IPS DF 4.7 (cell line): ENCODE results near the gene FGD6.
"Not testable (repeated sequence)": the region's sequence is repeated elsewhere in the genome, so short reads cannot be mapped to it uniquely, and the experiment has no call there.

Experiments used
- DNase-seq: peaks from one replicate; pipeline ENCODE4 v3.0.0-alpha.2; 2013; ENCODE audit warnings: low spot score; ENCODE audit errors: extremely low read depth

The FGD6 gene

DNA sequence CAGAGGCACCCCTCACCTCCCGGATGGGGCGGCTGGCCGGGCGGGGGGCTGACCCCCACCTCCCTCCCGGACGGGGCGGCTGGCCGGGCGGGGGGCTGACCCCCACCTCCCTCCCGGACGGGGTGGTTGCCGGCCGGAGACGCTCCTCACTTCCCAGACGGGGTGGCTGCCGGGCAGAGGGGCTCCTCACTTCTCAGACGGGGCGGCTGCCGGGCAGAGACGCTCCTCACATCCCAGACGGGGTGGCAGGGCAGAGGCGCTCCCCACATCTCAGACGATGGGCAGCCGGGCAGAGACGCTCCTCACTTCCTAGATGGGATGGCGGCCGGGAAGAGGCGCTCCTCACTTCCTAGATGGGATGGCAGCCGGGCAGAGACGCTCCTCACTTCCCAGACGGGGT, 18.4 kb upstream of the FGD6 start:
- not testable (repeated sequence) for DNase-seq

DNA sequence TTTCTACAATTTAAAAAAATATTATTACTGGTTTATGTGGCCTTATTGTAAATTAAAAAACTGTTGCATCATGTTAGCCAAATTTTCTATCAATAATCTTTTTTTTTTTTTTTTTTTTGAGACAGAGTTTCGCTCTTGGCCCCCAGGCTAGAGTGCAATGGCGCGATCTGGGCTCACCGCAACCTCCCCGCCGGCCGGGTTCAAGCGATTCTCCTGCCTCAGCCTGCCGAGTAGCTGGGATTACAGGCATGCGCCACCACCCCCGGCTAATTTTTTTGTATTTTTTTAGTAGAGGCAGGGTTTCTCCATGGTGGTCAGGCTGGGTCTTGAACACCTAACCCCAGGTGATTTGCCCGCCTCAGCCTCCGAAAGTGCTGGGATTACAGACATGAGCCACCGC, 16.9 kb upstream of the FGD6 start:
- DNase-seq: not testable (repeated sequence)

GRCh38 chr12:95231190-95231589, 13.9 kb upstream of the FGD6 start:
- no peak for DNase-seq

DNA sequence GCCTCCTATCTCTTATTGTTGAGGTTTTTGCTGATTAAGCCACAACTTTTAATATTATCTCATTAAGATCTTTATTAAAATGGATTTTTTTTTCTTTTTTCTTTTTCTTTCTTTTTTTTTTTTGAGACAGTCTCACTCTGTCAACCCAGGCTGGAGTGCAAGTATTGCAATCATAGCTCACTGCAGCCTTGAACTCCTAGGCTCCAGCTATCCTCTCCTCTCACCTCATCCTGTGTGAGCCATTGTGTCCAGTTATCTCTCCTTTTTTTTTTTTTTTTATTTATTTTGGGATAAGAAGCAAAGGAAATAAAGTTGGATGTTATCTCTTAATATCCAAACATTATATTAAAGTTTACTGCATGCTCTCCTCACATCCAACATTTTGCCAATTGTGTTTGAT, 13.0 kb upstream of the FGD6 start:
- no peak for DNase-seq

DNA sequence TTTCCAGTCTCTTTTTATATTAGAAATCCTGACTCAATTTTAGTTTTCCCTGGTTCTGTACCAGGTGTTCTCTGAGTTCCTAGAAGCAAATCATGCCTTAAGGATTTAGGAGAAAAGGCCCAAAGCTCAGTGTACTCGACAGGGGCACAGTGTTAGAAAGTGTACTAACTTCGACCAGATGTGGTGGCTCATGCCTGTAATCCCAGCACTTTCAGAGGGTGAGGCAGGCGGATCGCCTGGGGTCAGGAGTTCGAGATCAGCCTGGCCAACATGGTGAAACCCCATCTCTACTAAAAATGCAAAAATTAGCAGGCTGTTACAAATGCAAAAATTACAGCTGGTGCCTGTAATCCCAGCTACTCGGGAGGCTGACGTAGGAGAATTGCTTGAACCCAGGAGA, 12.4 kb upstream of the FGD6 start:
- no peak for DNase-seq

- no peak for DNase-seq
Observed at GRCh38 chr12:95228617-95229016, 11.3 kb upstream of the FGD6 start.

DNA sequence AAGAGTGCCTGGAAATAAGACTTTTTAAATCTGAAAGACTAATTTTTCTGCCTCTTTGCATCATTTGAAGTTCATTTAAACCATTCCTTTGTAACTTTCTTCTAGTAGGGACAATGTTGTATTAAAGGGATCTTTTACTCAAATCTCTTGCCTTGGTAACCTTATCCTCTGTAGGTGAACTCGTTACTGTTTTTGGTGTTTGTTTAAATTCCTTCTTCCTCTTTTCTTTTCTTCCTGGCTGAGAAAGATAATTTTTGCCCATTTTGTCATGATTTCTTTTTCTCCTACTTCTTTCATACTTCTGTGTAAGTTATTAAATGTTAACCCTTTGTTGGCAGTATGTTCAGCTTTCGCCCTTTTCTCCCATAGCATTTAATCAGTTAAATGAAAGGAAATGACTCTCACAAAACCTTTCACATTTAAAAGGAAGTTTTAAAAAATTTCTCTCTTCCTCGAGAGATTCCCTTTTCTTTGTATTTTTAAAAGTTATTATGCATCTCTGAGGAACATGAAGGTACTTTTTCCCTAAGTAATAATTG, 10.6 kb upstream of the FGD6 start:
- no peak for DNase-seq

GRCh38 chr12:95225645-95226212, 8.5 kb upstream of the FGD6 start:
- no peak for DNase-seq

DNA sequence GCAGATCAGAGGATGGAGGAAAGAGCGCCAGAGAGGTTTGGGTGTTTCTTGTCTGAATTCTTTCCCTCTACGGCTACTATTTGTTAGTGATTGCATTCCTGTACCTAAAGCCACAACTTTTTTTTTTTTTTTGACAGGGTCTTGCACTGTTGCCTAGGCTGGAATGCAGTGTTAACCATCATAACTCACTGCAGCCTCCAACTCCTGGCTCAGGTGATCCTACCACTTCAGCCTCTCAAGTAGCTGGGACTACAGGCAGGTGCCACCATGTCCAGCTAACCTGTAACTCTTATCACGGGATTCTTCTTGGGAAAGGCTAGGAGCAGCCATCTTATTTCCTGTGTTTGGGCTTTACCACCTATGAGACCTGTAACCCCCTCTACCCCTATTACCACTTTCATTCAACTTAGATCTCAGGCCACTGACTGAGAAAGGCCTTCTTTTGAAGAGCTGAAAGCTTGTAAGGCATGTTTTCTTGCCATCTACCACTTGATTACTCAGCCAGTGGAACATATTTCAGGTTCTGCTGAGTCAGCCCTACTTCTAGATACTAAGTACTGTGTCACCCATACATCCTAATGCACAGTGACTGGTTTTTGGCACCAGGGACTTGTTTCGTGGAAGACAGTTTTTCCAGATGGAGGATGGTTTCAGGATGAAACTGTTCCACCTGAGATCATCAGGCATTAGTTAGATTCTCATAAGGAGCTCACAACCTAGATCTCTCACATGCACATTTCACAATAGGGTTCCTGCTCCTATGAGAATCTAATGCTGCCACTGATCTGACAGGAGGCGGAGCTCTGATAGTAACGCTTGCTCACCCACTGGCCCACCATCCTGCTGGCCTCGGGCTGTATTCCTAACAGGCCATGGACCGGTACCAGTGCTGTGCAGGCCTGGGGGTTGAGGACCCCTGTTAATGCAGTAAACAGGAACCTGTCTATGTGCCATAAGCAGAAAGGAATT, 7.2 kb upstream of the FGD6 start:
- no peak for DNase-seq

DNA sequence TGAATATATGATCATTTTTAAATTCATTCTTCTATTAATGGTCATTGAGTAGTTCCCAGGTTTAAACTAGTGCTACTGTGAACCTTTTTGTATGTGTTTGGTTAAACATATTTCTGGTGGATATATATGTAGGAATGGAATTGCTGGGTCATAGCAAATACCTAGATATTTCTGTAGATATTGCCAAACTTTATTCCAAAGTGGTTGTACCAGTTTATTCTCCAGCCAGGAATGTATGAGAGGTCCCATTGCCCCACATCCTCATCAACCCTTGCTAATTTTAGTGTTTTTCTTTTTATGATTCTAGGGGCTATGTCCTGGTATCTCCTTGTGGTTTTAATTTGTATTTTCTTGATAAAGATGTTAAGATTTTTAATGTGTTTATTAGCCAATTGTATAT, 3.5 kb upstream of the FGD6 start:
- DNase-seq: no peak

- DNase-seq: no peak
Observed at GRCh38 chr12:95220190-95220589, 2.9 kb upstream of the FGD6 start.

DNA sequence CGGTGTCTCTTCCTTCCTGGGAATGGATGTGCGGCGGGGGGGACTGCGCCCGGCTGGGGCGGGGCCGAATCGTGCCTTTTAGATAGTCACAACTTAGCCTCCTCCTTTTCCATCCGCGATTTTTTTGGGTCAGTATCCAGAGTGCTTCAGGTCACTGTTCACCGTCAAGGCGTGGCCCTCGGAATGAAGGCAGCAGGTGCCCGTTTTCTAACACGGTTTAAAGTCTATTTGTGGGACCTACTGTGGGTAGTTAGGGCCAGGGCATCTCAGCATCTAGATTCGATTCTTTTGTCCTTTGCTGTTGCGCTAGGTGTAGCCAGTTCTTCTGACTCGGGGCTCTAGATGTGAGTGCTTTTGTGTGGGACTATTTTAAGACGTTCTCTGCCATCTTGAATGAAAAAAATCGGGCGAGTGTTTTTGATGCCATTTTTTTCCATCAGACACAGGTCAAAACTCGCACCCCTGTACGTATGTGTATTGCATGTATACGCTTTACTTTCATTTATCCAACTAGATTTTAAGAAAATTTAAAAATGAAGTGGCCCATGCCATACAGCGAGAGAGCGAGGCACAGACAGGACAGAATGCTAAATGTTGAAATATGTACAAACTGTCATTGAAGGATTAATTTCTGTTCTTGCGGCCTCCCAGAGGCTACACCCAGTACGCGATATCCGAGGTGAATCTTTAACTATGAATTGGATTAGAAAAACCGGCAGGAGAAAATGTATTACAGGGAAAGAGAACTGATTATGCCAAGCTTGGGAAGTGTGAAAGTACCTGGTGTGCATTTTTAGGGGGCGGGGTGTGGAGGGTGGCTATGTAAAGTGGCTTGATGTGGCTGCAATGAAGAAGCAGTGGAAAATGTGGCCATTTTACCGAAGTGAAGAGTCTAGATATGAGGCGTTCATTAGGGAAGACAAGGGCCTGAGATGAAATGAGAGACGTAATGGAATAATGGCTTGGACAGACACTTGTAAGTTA, 1.2 kb upstream of the FGD6 start:
- DNase-seq: no peak

DNA sequence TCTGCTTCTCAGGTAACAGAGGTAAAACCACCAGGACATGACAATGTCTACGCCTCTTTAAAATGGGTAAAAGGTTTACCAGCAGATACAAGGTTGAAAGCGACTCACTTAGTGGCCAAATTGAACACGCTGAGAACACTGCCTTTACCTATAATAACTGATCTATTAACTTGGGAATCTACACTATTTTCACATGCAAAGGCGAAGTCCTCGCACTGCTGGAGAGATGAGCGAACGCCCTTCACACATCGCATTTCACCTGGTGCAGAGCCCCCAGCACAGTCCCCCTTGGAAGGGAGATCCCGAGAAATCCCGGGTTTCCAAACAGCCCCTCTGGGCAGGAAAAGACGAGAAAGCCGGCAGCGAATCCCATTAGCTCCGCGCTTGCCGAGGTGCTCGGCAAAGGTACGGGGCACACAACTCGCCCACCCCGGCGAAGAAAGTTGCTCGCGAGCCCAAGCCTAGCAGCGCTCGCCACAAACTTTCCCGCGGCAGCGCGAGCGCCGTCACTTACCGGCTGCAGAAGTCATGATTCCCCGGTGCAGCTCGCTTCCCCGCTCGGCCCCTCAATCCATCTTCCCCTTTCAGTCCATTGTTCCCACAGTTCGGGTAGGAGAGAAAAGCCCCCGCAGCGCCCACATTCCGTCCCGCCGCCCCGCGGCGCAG, 423 bp downstream of the FGD6 start:
- no peak for DNase-seq

- no peak for DNase-seq
Observed at GRCh38 chr12:95215949-95216348, 1.3 kb downstream of the FGD6 start.

DNA sequence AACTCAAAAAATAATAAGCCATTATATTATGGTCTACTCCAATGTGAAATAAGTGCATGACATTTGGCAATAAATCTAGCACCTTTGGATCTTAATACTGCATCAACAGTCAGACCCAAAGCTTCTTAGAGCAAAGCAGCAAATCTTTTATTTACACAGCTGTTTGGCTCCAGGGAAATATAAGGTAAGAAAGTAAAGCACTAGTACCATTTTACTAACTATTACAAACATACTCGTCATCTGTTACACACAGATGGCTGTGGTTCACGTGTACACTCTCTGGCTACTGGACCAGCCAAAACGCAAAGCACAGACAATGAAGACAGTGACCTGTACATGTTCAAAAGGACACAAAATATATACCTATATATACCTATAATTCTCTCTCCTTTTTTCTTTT, 2.8 kb downstream of the FGD6 start:
- no peak for DNase-seq

GRCh38 chr12:95213928-95214327, 3.3 kb downstream of the FGD6 start:
- DNase-seq: no peak

- no peak for DNase-seq
Observed at GRCh38 chr12:95213119-95213518, 4.1 kb downstream of the FGD6 start.

DNA sequence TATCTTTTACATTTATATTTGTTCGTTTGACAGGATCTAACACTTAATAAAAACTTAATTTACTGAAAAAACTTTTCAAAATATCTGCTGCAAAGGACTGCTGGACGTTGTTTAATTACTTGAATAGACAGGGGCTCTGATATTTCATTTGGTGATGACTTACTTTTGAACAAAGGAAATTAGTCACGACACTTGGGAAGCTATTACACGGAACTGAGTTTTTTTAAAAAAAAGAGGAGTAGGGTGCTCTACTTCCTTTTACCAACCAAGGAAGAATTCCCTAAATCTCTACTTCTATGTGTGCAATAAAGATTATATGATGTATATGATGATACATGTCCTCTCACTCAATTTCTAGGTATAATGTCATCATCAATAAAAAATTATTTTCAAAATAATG, 4.7 kb downstream of the FGD6 start:
- DNase-seq: no peak

GRCh38 chr12:95208678-95209077, 8.6 kb downstream of the FGD6 start:
- DNase-seq: no peak

DNA sequence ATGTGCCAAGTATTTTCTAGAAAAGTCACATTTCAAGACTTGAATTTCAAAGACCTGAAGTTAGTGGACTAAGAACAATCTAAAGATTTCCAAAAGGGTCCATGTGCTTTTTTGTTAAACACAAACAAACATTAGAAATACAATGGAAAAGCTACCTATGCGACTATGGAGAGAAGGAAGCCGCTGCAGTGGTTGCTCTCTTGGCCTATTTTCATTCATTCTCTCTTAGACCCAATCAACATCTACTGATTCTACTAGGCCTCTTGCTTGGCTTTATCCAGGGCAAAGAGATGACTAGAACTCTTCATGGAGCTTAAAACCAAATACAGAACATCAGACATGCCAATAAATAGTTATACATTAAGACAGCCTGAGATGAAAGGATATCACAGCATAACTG, 9.9 kb downstream of the FGD6 start:
- no peak for DNase-seq

GRCh38 chr12:95206916-95207315, 10.4 kb downstream of the FGD6 start:
- no peak for DNase-seq
